HG03378 (cell line): ENCODE measurements around the gene COA5.

Experiments used
- ATAC-seq: cut with Tn5 transposase; IDR thresholded peaks from one replicate; pipeline ENCODE4 v1.9.1; 2021; ENCODE audit warnings: mild to moderate bottlenecking, moderate library complexity; ENCODE audit not compliant: unreplicated experiment

The COA5 gene

GRCh38 chr2:98555696-98556095, 52.6 kb downstream of the COA5 start:
- no peak for ATAC-seq

- ATAC-seq, result no peak
These were observed 54.0 kb downstream of the COA5 start for GRCh38 chr2:98554116-98554861.

- no peak for ATAC-seq
These were observed 55.7 kb downstream of the COA5 start for GRCh38 chr2:98552499-98553179.

- no peak for ATAC-seq
These were observed 57.0 kb downstream of the COA5 start for GRCh38 chr2:98551316-98551715.

GRCh38 chr2:98550165-98550564, 58.1 kb downstream of the COA5 start:
- ATAC-seq, result no peak
